ENCODE measurements around the gene TES.
A peak's percentile ranks its signal among the peaks of the same experiment; 100 is the strongest.
"Not testable (repeated sequence)": the region's sequence is repeated elsewhere in the genome, so short reads cannot be mapped to it uniquely, and the experiment has no call there.

Gene TES

DNA sequence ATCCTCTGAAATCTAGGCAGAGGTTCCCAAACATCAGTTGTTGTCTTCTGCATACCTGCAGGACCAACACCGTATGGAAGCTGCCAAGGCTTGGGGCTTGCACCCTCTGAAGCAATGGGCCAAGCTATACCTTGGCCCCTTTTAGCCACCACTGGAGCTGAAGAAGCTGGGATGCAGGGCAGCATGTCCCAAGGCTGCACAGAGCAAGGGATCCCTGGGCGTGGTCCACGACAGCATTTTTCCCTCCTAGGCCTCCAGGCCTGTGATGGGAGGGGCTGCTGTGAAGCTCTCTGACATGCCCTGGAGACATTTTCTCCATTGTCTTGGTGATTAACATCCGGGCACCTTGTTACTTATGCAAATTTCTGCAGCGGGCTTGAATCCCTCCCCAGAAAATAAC, 34.5 kb downstream of the TES start:
- DNase-seq (ENCODE audit: low spot score), result not testable (repeated sequence)

GRCh38 chr7:116246357-116246756, 36.0 kb downstream of the TES start:
- no peak for DNase-seq (ENCODE audit: low spot score)

- peak; percentile 20 for DNase-seq (ENCODE audit: low spot score)
Observed at GRCh38 chr7:116249969-116250553, 39.7 kb downstream of the TES start.

DNA sequence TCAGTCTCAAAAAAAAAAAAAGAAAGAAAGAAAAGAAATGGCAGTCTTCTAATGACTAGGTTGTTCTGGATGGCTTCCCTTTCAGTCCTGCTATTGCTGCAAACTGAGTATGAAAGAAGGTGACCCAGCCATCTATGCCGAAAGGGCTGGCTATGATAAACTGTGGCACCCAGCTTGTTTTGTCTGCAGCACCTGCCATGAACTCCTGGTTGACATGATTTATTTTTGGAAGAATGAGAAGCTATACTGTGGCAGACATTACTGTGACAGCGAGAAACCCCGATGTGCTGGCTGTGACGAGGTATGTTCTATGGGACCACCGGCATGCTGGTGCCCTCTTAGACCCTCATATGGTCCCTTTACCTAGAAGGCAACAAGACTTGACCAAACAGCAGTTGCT, 41.3 kb downstream of the TES start:
- no peak for DNase-seq (ENCODE audit: low spot score)

DNA sequence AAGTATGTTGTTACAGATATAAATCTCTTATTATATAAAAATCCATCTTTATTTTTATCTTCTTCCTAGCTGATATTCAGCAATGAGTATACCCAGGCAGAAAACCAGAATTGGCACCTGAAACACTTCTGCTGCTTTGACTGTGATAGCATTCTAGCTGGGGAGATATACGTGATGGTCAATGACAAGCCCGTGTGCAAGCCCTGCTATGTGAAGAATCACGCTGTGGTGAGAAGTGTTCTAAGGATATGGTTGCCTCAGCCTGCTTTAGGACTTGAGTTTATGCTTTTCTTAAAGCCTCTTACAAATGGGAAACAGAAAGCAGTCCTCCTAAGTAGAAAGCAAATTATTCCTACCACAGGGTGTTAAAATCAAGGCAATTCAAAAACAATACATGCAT, 41.9 kb downstream of the TES start:
- no peak for DNase-seq (ENCODE audit: low spot score)

DNA sequence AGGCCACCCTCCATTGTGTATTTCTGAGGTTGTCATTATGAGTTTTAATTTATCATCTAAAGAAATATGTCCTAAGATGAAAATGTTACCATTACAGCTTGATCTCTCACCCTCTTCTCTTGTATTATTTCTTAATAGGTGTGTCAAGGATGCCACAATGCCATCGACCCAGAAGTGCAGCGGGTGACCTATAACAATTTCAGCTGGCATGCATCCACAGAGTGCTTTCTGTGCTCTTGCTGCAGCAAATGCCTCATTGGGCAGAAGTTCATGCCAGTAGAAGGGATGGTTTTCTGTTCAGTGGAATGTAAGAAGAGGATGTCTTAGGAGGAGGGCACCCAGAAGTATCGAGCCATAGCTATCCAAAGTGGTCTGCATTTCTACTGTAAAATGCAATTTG, 46.8 kb downstream of the TES start:
- no peak for DNase-seq (ENCODE audit: low spot score)

- DNase-seq (ENCODE audit: low spot score), result no peak
Observed at GRCh38 chr7:116258734-116259133, 48.4 kb downstream of the TES start.

DNA sequence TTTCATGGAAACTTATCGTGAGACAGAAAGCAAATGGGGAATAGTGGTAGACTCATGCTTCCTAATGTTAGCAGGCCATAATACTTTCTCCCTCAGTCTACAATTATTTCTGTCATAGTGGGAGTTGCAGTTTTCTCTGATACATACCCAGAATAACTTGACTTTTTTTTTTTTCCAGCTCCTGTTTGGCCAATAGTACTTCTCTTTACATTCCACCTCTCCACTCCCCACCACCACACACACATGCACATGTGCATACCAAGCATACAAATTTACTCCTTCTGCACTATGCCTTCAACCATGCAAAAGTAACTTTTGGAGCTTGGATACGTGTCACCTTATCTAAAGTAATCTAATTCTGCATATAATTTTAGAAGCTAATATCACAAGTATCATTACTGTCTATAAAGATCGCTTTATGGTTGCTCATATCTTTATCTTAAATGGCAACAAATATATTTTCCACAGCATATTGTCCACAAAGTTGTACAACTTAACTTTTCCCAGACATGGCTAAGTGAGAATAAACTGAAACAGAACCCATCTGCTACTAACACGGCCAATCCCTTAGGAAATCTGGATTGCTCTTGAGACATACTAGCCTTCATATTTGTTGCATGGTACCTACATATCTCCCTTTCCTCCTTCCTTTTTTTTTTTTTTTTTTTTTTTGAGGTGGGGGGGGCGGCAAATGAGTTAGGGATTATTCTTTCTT, 49.0 kb downstream of the TES start:
- DNase-seq (ENCODE audit: low spot score), result no peak

DNA sequence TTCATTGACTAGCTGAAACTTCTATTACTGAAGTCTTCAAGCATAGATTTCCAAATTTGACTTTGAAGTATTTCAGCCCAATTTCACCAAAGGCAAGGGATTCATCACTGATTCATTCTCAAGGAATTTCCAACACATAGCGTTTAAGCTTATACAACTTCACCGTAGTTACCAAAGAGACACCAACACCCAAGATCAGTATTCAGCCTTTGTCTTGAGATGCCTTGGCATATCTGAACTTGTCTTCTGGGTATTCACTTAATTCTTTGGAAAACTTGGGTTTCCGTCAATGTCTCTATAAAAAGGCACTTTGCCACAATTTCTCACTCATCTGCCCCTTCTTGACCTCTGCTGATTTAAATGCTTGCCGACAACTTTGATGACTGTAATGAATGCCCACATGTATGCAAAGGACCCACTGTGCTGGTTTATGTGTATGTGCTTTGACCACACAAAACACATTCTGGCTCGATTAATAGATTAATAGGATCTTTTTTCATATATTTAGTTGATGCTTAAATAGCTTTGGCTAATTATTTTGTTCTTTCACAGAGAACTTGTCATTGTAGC, 49.6 kb downstream of the TES start:
- no peak for DNase-seq (ENCODE audit: low spot score)

- no peak for DNase-seq (ENCODE audit: low spot score)
Observed at GRCh38 chr7:116261904-116262303, 51.6 kb downstream of the TES start.

GRCh38 chr7:116265881-116266280, 55.5 kb downstream of the TES start:
- no peak for DNase-seq (ENCODE audit: low spot score)

DNA sequence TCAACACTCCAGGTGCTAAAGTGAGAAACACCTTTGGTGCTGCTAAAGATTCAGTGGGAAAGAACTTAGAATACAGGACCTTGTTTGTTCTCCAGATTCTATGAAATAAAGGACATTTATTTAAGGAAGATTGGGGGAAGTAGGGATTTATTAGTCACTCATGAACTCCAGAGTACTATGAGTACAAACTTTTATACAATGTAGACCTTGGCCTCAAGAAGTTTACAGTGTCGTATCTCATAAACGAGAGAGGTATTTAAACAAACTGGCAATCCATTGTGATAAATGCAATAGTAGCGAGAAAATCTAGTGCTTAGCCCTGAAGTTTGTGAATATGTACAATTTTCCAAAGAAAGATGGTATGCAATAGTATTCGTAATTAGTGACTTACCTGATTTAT, 59.1 kb downstream of the TES start:
- no peak for DNase-seq (ENCODE audit: low spot score)

DNA sequence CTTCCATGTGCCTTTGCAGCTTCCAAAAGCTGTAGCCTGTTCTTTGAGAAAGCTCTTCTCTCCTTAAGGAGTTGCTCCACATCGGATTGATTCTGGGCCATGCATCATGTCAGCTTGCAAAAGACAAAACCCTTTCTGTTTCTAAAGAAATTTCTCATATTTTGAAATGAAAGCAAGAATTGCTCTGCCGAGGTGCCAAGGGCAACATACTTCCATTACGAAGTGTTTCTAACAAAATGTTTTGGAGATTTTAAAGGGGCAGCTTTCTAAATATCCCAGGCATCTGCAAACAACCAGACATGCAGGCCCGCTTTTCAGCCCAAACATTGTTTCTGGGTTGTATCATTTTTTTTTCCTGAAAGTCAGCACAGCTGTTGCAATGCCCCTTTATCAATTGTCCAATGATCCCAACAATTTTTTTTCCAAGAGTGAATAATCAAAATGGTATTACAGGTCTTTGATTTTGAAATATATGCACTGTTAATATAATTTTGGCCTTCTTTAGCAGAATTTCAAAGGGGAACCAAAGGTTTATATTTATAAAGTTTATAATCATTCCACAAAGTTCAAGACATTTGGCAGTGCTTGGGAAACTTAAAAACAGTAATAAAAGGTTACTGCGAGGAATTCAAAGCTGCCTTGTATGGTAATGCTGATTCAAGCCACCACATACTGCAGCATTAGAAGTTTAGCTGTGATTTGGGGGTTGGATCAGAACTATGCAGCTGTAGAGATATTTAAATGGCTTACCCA, 61.0 kb downstream of the TES start:
- DNase-seq (ENCODE audit: low spot score), result no peak

- DNase-seq (ENCODE audit: low spot score), result no peak
Observed at GRCh38 chr7:116271963-116272886, 61.9 kb downstream of the TES start.

DNA sequence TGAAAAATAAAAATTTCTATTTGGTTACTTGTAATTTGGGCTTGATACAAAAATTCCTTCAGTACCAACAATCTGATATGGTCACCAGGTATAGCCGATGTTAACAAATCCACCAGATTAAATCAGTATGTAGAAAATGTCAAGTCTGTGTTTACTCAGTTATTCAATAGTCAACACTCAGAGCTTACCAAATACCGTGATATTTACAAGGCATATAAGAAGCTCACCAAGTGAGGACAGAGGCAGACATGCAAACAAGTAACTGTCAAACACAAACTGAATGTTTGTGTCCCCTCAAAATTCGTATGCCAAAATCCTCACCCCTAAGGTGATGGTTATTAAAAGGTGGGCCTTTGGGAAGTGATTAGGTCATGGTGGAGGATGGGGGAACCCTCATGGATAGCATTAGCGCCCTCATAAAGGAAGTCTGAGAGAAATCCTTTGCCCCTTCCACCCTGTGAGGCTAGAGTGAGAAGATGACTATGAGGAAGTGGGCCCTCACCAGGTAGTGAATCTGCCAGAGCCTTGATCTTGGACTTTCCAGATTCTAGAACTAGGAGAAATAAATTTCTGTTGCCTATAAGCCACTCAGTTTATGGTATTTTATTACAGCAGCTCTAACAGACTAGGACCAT, 63.1 kb downstream of the TES start:
- no peak for DNase-seq (ENCODE audit: low spot score)

- no peak for DNase-seq (ENCODE audit: low spot score)
Observed at GRCh38 chr7:116273918-116274301, 63.6 kb downstream of the TES start.

- no peak for DNase-seq (ENCODE audit: low spot score)
Observed at GRCh38 chr7:116277070-116277469, 66.7 kb downstream of the TES start.

DNA sequence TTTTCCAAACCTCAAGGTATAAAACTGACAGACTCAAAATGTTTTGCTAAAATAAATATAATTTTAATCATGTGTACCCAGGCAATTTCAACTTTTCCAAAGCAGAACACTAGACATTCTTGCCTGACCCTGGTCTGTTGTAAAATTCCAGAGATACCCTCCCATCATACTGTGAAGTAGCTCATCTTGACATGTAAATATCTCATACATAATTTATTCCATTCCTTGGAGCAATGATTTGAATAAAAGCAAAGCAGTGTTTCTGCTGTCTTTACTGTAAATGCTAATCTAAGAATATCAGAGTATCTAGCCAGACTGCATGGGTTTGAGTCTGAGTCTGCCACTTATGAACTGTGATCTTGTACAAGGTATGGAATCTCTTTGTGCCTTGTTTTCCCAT, 68.9 kb downstream of the TES start:
- no peak for DNase-seq (ENCODE audit: low spot score)

DNA sequence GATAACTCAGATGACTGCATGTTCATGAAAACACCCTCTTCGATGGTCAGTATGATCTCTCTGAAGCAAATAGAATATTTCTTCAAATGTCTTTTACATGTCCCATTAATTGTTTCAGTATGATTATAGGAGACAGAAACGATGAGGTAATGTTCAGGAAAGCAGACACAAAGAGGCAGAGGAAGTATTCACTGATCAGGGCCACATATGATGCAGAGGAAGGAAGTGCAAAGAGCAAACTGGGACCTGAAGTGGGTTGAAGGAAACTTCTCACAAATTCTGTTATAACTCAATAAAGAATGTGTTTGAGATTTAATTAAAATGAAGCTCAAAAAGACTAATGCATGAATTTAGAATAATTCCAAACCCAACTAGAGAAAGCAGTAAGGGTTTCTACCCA, 70.5 kb downstream of the TES start:
- no peak for DNase-seq (ENCODE audit: low spot score)

DNA sequence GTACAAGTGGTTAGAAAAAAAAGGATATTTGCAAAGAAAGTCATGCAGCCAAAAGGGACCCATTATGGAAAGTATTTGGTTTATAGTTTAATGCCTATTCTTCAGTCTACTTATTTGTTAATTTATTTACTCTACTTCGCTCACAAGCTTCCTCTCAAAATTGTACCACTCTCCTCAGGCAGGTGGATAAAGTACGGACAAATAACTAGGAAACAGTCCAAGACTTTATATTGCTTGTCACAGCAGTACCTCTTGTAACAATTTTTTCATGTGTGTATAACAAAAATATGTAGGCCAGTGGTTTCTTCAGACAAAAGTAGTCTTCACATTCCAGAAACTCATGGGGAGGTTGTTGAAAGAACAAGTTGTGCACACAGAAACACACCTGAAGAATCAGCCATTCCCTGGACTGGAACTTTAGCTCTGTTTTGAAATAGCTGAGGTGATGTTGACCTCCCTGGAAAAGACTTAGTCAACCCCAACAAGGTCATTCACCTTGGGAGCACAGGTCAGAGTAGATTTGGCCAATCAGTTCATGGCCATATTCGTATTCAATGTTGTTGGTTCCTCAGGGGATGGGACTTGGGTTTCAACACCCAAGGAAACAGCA, 73.4 kb downstream of the TES start:
- DNase-seq (ENCODE audit: low spot score), result no peak

DNA sequence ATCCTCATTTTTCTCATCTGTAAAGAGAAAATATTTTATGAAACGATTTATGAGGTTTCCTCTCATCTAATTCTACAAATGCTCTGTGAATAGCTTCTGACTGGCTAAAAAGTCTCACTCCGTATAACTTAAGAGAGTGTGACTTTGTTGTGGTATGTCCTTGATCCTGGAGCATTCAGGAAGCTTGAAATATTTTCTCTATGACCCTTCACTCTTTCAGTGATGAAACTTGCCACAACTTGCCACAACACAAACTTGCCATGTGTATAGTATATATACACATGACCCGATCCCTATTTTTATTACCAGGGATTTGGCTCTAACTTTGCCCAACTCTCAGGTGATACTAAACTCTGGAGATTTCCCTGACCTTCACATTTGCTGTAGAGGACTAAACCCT, 74.1 kb downstream of the TES start:
- DNase-seq (ENCODE audit: low spot score), result no peak

Measured in HuH-7 (cell line).